Neuronal stem cell (in vitro differentiated cells): ENCODE measurements around the gene ATF5.

Source experiments
- DNase-seq: peaks from one replicate; pipeline ENCODE4 v3.0.0-alpha.2; 2013; ENCODE audit warnings: low spot score
- H2AFZ ChIP-seq: one replicate; pipeline ENCODE4 v1.6.1; 2013; ENCODE audit warnings: mild to moderate bottlenecking, low read length, inconsistent platforms
- H2AK5ac ChIP-seq: 2 replicates; pipeline ENCODE4 v1.6.1; 2013; ENCODE audit warnings: low read depth, mild to moderate bottlenecking, inconsistent platforms, low read length, moderate library complexity, mixed read lengths
- H2BK120ac ChIP-seq: 2 replicates; pipeline ENCODE4 v1.6.1; 2013; ENCODE audit warnings: low read depth, mild to moderate bottlenecking, inconsistent platforms, low read length, moderate library complexity, mixed read lengths
- H2BK12ac ChIP-seq: one replicate; pipeline ENCODE4 v1.6.1; 2013; ENCODE audit warnings: low read length, inconsistent platforms
- H2BK15ac ChIP-seq: 2 replicates; pipeline ENCODE4 v1.6.1; 2013; ENCODE audit warnings: mild to moderate bottlenecking, low read length, inconsistent platforms, mixed read lengths
- H2BK5ac ChIP-seq: one replicate; pipeline ENCODE4 v1.6.1; 2013; ENCODE audit warnings: inconsistent platforms, mild to moderate bottlenecking, low read length, moderate library complexity
- H3K14ac ChIP-seq: one replicate; pipeline ENCODE4 v1.6.1; 2013; ENCODE audit warnings: low read length, inconsistent platforms
- H3K18ac ChIP-seq: 2 replicates; pipeline ENCODE4 v1.6.1; 2013; ENCODE audit warnings: low read length, inconsistent platforms
- H3K23ac ChIP-seq: 2 replicates; pipeline ENCODE4 v1.6.1; 2013; ENCODE audit warnings: low read depth, mild to moderate bottlenecking, mixed read lengths, low read length, inconsistent platforms; ENCODE audit not compliant: poor library complexity
- H3K27ac ChIP-seq: replicated peaks from 3 replicates; pipeline ENCODE4 v1.5.1; 2013; ENCODE audit warnings: low read length, inconsistent platforms
- H3K27me3 ChIP-seq, 3 experiments: 2 replicates each; pipeline ENCODE4 v1.6.1; 2013; ENCODE audit warnings: low read length in 3 of 3, mild to moderate bottlenecking in 2 of 3, inconsistent platforms in 1 of 3, low read depth in 1 of 3, mixed read lengths in 1 of 3, moderate library complexity in 1 of 3; ENCODE audit not compliant: control insufficient read depth in 3 of 3, insufficient read depth in 3 of 3
- H3K36me3 ChIP-seq, 2 donors: replicated peaks in 1 of 2; 2 replicates each; pipeline ENCODE4 v1.6.1; 2013; ENCODE audit warnings: low read length in 2 of 2; ENCODE audit not compliant: control insufficient read depth in 2 of 2, insufficient read depth in 2 of 2
- H3K4ac ChIP-seq: 2 replicates; pipeline ENCODE4 v1.6.1; 2013; ENCODE audit warnings: inconsistent platforms, mild to moderate bottlenecking, low read length, moderate library complexity
- H3K4me1 ChIP-seq, 2 donors: 1 replicate in 1 of 2; 2 replicates in 1 of 2; pipeline ENCODE4 v1.6.1; 2013; ENCODE audit warnings: low read length in 2 of 2, low read depth in 1 of 2; ENCODE audit not compliant: control insufficient read depth in 2 of 2, insufficient read depth in 1 of 2
- H3K4me2 ChIP-seq: one replicate; pipeline ENCODE4 v1.6.1; 2013; ENCODE audit warnings: mild to moderate bottlenecking, low read length, inconsistent platforms; ENCODE audit not compliant: insufficient read depth, poor library complexity, severe bottlenecking
- H3K4me3 ChIP-seq, 2 donors: 2 replicates each; pipeline ENCODE4 v1.5.1; 2013; ENCODE audit warnings: low read length in 2 of 2, mild to moderate bottlenecking in 2 of 2, inconsistent platforms in 1 of 2, moderate library complexity in 1 of 2
- H3K79me1 ChIP-seq: one replicate; pipeline ENCODE4 v1.6.1; 2013; ENCODE audit warnings: low read depth, mild to moderate bottlenecking, inconsistent platforms, low read length, moderate library complexity
- H3K9ac ChIP-seq: one replicate; pipeline ENCODE4 v1.6.1; 2013; ENCODE audit warnings: mild to moderate bottlenecking, low read depth, low read length, inconsistent platforms; ENCODE audit not compliant: poor library complexity
- H3K9me3 ChIP-seq, 2 donors: replicated peaks in 1 of 2; 2 replicates each; pipeline versions ENCODE3 to v1.6.1; 2013; ENCODE audit warnings: low read length in 2 of 2, mild to moderate bottlenecking in 2 of 2, inconsistent platforms in 1 of 2, low read depth in 1 of 2, mixed read lengths in 1 of 2, moderate library complexity in 1 of 2; ENCODE audit not compliant: control insufficient read depth in 2 of 2, insufficient read depth in 1 of 2
- H4K8ac ChIP-seq: one replicate; pipeline ENCODE4 v1.6.1; 2013; ENCODE audit warnings: low read depth, mild to moderate bottlenecking, inconsistent platforms, low read length, moderate library complexity
- H4K91ac ChIP-seq: one replicate; pipeline ENCODE4 v1.6.1; 2013; ENCODE audit warnings: low read length, low read depth, mild to moderate bottlenecking, inconsistent platforms; ENCODE audit not compliant: poor library complexity
- WGBS, 2 donors: extraction: QIAGEN DNeasy Blood & Tissue Kit; methylation state at CpG; one replicate each; pipeline ENCODE4 v1.1.7; 2013; ENCODE audit warnings: missing lambda C conversion rate in 2 of 2, mixed read lengths in 1 of 2; ENCODE audit not compliant: insufficient read length in 2 of 2, insufficient replicate concordance in 1 of 2; ENCODE audit errors: extremely low coverage in 2 of 2; 5-methylcytosine and 5-hydroxymethylcytosine counted together

The ATF5 gene

DNA sequence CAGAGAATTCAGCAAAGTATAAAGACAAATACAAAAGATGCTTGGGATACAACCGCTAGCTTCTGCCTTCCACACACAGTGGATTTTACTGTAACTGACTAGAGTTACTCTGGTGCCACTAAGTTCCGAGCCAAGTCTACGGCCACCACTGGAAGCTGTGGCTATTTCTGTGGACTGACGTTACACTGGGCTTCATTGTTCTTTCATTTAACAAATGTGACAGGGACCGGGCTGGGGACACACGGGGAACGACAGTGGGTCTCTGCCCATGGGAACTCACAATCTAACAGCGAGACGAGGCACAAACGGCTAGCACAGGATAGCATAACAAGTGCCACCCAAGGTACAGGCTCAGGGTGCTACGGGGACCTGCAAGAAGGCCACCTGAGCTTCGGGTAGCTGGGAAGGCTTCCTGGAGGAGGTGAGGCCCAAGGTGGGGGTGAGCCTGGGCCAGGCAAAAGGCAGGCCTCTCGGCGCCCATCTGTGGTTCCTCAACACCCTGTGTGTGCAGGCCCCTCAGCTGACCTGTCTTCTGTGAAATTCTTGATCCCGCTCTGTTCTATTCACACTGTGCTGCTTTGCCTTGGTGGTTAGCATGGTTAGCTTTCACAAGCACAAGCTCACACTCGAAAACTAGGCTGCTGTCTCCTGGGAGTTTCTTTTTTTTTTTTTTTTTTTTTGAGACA is 22.0 kb upstream of the ATF5 start:
- Histone ChIP-seq H2AK5ac (no peak overlapping the region), H3K27ac (no peak overlapping the region), H3K4ac (no peak overlapping the region), H3K14ac (no peak overlapping the region), H4K91ac (no peak overlapping the region), H3K9ac (no peak overlapping the region), H3K4me3 (peak overlapping the region in 1 of 2 donors; percentile 42), H3K79me1 (peaks cover 11% of the 10 kb centered on the region), H3K9me3 (peaks cover 0 to 2% of the 10 kb centered on the region in 2 donors), H2BK120ac (no peak overlapping the region), H3K4me1 (no peaks in the 10 kb centered on the region), H2AFZ (no peak overlapping the region), H3K4me2 (no peak overlapping the region), H3K18ac (no peak overlapping the region), H3K23ac (peak overlapping the region; percentile 37), H2BK12ac (no peak overlapping the region), H4K8ac (no peak overlapping the region), H3K27me3 (no peaks in the 10 kb centered on the region), H2BK5ac (no peak overlapping the region), H3K36me3 (peaks cover 38 to 62% of the 10 kb centered on the region in 2 donors), H2BK15ac (no peak overlapping the region)
- DNase-seq, result no peak
- no CpG with 5 or more reads among the region's 16 CpGs for WGBS, 2 donors

DNA sequence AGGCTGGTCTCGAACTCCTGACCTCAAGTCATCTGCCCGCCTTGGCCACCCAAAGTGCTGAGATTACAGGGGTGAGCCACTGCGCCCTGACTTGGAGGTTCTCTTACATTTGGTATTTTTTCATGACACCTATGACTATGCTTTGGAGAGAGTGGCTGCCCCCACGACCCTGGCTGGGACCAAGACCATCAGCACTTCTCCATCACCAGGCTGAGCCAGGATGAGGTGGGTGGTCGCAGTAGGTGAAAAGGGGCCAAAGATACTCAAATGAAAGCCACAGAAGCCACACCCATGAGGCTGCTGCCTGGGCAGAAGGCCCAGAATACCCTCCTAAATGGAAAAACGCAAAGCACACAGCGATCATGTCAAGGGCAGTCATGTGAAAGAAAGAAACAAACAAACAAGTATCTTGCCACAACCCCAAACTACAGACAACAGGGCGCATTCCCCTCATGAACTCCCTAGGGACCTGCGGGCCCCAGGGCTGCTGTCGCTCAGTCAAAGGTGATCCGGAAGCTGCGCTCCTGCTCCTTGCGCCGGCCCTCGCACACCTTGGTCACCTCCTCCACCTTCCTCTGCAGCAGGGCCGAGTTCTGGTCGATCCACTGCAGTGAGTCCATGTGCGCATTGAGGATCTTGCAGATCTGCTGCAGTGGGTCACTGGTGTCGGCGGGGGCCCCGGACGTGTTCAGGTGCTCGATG is 21.1 kb upstream of the ATF5 start:
- no peak overlapping the region for H3K4ac ChIP-seq
- no peak overlapping the region for H3K4me2 ChIP-seq
- H2BK5ac ChIP-seq, result no peak overlapping the region
- no peak overlapping the region for H3K27ac ChIP-seq
- H3K18ac ChIP-seq, result no peak overlapping the region
- no peak overlapping the region for H3K14ac ChIP-seq
- H3K23ac ChIP-seq, result no peak overlapping the region
- H3K4me3 ChIP-seq, result no peak overlapping the region
- no peak overlapping the region for H2BK12ac ChIP-seq
- H3K9ac ChIP-seq, result peak overlapping the region; percentile 60
- H3K4me1 ChIP-seq, result no peaks in the 10 kb centered on the region
- peaks cover 44 to 69% of the 10 kb centered on the region in 2 donors for H3K36me3 ChIP-seq
- no peak overlapping the region for H2BK120ac ChIP-seq
- no peak overlapping the region for H4K91ac ChIP-seq
- H3K9me3 ChIP-seq, result peaks cover 0 to 2% of the 10 kb centered on the region in 2 donors
- no peak overlapping the region for H2BK15ac ChIP-seq
- no peak overlapping the region for H4K8ac ChIP-seq
- H2AFZ ChIP-seq, result no peak overlapping the region
- no CpG with 5 or more reads among the region's 23 CpGs for whole genome bisulfite sequencing, 2 donors
- no peak overlapping the region for H2AK5ac ChIP-seq
- no peaks in the 10 kb centered on the region for H3K27me3 ChIP-seq
- H3K79me1 ChIP-seq, result peaks cover 13% of the 10 kb centered on the region
- DNase-seq, result no peak

DNA sequence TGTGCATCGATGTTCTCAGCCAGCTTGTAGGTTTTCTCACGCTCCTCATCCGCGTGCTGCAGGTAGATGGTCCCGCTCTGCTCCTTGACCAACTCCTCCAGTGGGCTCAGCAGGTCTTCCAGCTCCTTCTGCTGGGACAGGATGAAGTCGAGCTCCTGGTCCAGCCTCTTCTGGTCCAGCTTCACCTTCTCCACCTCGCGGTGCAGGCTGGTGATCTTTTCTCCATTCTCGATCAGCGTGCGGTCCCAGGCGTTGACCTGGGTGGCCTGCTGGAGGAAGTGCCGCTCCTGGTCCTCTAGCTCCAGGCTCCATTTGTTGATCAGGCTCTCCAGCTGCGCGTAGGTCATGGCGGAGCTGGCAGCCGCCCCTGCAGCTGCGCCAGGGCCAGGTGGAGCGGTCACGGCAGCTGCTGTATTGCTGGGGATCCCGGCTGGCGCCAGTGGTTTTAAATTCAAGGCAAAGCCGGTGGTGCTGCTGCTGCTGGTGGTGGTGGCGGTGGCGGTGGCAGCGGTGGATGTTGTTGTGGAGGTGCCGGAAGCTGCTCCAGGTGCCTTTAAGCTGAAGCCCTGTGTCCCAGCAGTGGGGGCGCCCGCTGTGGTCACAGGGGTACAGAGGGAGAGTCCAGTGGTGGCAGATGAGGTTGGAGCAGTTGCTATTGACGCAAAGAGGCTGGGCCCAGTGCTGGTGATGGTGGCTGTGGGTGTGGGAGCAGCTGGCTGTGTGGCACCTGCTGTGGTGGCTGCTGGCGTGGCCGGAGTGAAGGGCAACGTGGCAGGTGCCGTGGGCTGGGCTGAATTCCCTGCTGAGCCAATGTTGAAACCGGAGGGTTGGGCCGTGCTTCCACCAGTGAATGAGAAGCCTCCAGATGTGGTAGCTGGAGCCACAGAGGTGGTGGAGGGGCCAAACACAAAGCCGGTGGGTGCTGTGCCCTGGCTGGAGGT is 20.3 kb upstream of the ATF5 start:
- peaks cover 52 to 78% of the 10 kb centered on the region in 2 donors for H3K36me3 ChIP-seq
- H3K27ac ChIP-seq, result no peak overlapping the region
- peak overlapping the region; percentile 32 for H3K14ac ChIP-seq
- peaks cover 0 to 2% of the 10 kb centered on the region in 2 donors for H3K9me3 ChIP-seq
- no peak overlapping the region for H3K4ac ChIP-seq
- H3K79me1 ChIP-seq, result peaks cover 18% of the 10 kb centered on the region
- no peak overlapping the region for H3K4me3 ChIP-seq
- no peak for DNase-seq
- no peaks in the 10 kb centered on the region for H3K4me1 ChIP-seq
- no peak overlapping the region for H4K91ac ChIP-seq
- H2AFZ ChIP-seq, result no peak overlapping the region
- H3K23ac ChIP-seq, result no peak overlapping the region
- no peaks in the 10 kb centered on the region for H3K27me3 ChIP-seq
- H2BK15ac ChIP-seq, result no peak overlapping the region
- no peak overlapping the region for H4K8ac ChIP-seq
- H3K18ac ChIP-seq, result no peak overlapping the region
- no CpG with 5 or more reads among the region's 37 CpGs for WGBS, 2 donors
- H2BK5ac ChIP-seq, result no peak overlapping the region
- no peak overlapping the region for H2BK12ac ChIP-seq
- peak overlapping the region; percentile 25 for H3K4me2 ChIP-seq
- peak overlapping the region; percentile 60 for H3K9ac ChIP-seq
- H2AK5ac ChIP-seq, result no peak overlapping the region
- no peak overlapping the region for H2BK120ac ChIP-seq
